Measurements from ENCODE around the gene SIPA1L3.
"Not testable (repeated sequence)": the region's sequence is repeated elsewhere in the genome, so short reads cannot be mapped to it uniquely, and the experiment has no call there.

Gene SIPA1L3

DNA sequence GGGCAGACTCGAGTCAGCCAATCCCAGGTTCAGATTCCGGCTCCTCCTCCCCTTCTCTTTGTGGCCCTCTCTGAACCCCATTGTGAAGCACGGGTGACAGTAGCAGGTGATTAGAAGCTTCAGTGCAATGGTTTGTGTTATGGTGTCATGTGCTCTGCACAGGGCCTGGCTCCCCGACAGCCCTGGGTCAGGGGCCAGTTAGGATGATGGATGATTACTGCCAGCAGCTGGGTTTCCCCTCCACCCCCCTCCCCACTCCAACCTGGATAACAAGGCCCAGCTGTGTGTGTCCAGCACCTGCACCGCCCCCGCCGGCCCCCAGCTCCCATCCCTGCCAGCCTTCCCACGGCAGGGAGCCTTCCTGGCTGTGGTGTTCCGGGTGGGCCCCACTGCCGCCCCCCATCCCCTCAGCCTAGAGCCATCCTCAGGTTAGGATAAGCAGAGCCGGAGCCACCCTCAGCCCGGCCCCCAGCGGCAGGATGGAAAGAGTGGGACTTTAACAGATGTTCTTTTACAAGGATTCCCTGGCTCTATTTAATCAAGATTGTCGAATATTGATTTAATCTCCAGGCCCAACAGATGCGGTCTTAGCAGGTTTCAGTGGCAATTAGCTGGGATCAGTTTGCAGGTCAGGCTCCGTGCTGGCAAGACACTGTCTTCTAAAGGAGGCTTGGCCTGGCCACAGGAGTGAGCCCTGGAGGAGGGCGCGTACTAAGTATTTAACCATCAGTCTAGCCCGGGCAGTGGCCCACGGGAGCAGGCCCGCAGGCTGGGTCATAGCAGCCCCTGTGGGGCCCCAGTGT lies 156.2 kb downstream of the SIPA1L3 start:
- Histone ChIP-seq H3K4me1 (ENCODE audit: control insufficient read depth in 1 of 2, insufficient read depth in 1 of 2, low read depth in 1 of 2, low read length in 1 of 2) (peaks cover 14 to 15% of the 10 kb centered on the region in 2 experiments), H3K27me3 (no peaks in the 10 kb centered on the region), H3K9me3 (no peaks in the 10 kb centered on the region), H3K27ac (no peak overlapping the region), H3K36me3 (no peaks in the 10 kb centered on the region), H3K4me3 (ENCODE audit: low read depth in 1 of 2, low read length in 1 of 2) (no peak overlapping the region)
- TF ChIP-seq, protein P1, sequence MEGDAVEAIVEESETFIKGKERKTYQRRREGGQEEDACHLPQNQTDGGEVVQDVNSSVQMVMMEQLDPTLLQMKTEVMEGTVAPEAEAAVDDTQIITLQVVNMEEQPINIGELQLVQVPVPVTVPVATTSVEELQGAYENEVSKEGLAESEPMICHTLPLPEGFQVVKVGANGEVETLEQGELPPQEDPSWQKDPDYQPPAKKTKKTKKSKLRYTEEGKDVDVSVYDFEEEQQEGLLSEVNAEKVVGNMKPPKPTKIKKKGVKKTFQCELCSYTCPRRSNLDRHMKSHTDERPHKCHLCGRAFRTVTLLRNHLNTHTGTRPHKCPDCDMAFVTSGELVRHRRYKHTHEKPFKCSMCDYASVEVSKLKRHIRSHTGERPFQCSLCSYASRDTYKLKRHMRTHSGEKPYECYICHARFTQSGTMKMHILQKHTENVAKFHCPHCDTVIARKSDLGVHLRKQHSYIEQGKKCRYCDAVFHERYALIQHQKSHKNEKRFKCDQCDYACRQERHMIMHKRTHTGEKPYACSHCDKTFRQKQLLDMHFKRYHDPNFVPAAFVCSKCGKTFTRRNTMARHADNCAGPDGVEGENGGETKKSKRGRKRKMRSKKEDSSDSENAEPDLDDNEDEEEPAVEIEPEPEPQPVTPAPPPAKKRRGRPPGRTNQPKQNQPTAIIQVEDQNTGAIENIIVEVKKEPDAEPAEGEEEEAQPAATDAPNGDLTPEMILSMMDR (IDR thresholded peaks at IDR 0.05) = no peak

DNA sequence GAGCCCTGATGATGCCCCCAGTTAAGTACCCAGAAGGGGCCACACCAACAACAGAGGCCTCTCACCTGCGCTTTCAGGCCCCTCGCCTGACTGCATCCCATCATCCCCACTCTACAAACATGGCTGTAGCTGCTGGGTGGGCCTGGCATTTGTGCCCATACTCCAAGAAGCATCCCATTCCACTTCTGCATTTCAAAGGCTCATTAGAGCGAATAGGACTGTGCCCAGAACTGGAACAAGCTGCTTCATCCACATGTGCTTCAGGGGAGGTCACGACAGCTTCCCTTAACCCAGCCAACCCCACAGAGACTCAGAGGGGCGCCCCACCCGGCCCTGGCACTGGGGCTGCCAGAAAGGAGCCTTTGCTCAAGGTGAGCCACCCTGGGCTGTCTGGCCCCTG lies 156.9 kb downstream of the SIPA1L3 start:
- Histone ChIP-seq H3K4me1 (ENCODE audit: control insufficient read depth in 1 of 2, insufficient read depth in 1 of 2, low read depth in 1 of 2, low read length in 1 of 2) (peaks cover 14 to 15% of the 10 kb centered on the region in 2 experiments), H3K27me3 (no peaks in the 10 kb centered on the region), H3K36me3 (no peaks in the 10 kb centered on the region), H3K9me3 (no peaks in the 10 kb centered on the region), H3K4me3 (ENCODE audit: low read depth in 1 of 2, low read length in 1 of 2) (no peak overlapping the region), H3K27ac (no peak overlapping the region)
- TF ChIP-seq, protein P1 (IDR thresholded peaks at IDR 0.05) = no peak

DNA sequence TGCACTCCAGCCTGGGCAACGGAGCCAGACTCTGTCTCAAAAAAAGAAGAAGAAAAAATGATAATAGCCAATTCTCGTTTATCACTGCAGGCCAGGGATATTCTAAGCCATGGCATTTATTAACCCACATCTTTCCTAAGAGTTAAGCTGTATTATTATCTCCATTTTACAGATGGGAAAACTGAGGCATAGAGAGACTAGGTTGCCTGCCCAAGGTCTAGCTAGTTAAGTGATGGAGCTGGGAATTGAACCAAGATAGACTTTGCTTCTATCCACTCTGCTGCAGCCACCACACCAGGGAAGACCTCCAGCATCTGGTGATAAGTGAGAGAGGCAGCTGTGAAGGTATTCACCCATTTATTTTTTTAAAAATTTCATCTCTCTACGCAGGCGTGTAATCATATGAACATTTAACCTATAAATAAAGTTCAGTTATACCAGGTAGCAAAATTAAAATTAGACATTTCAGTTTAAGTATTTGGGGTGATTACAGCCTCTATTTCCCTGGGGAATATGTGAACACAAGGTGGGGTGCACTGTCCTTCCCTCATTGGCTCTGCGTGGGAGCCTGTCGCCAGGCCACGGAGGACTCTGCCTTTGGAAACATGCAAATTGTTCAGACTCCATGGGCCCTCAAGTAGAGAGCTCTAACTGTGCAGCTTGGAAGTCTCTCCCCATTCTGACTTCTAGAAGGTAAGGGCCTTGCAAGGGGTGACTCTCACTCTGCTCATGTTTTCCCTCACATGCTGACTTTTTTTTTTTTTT lies 157.8 kb downstream of the SIPA1L3 start:
- Histone ChIP-seq H3K27ac (no peak overlapping the region), H3K27me3 (no peaks in the 10 kb centered on the region), H3K4me3 (ENCODE audit: low read depth in 1 of 2, low read length in 1 of 2) (no peak overlapping the region), H3K36me3 (no peaks in the 10 kb centered on the region), H3K9me3 (no peaks in the 10 kb centered on the region), H3K4me1 (ENCODE audit: control insufficient read depth in 1 of 2, insufficient read depth in 1 of 2, low read depth in 1 of 2, low read length in 1 of 2) (peaks cover 5 to 7% of the 10 kb centered on the region in 2 experiments)
- TF ChIP-seq, protein P1 (IDR thresholded peaks at IDR 0.05) = no peak

DNA sequence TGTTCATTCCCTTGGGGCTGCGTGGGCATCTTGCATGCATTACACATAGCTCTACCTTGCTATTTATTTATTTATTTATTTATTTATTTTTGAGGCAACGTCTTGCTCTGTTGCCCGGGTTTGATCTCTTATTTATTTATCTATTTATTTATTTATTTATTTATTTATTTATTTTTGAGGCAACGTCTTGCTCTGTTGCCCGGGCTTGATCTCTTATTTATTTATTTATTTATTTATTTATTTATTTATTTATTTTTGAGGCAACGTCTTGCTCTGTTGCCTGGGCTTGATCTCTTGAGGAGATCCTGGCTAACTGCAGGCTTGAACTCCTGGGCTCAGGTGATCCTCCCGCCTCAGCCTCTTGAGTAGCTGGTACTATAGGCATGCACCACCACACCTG lies 158.8 kb downstream of the SIPA1L3 start:
- not testable (repeated sequence) for H3K4me1 ChIP-seq (ENCODE audit: control insufficient read depth in 1 of 2, insufficient read depth in 1 of 2, low read depth in 1 of 2, low read length in 1 of 2)

DNA sequence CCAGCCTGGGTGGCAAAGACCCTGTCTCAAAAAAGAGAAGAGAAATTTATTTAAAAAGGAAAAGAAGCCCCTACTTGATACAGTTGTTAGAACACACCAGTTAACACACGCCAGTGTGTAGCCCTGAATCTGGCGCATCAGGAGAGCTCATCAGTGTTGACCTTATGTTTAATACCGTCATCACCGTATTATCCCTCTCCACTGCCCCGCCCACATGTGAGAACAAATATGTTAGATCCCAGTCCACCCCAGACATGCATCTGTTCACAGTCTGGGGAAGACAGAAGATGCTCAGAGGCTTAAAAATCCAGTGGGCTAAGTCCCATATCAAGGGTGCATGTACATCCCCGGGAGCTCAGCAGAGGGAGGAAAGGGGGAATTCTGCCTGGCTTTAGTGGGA lies 161.8 kb downstream of the SIPA1L3 start:
- H3K9me3 ChIP-seq = no peaks in the 10 kb centered on the region

More for the DNA sequence above, 158.8 kb downstream of the SIPA1L3 start:
- H3K27ac ChIP-seq; H3K4me3 ChIP-seq (ENCODE audit: low read depth in 1 of 2, low read length in 1 of 2); H3K27me3 ChIP-seq; H3K9me3 ChIP-seq; H3K36me3 ChIP-seq: not testable (repeated sequence)

More for the DNA sequence above, 161.8 kb downstream of the SIPA1L3 start:
- Histone ChIP-seq H3K27ac (no peak overlapping the region), H3K27me3 (no peaks in the 10 kb centered on the region), H3K36me3 (no peaks in the 10 kb centered on the region), H3K4me3 (ENCODE audit: low read depth in 1 of 2, low read length in 1 of 2) (no peak overlapping the region), H3K4me1 (ENCODE audit: control insufficient read depth in 1 of 2, insufficient read depth in 1 of 2, low read depth in 1 of 2, low read length in 1 of 2) (peaks cover 5 to 7% of the 10 kb centered on the region in 2 experiments)
- TF ChIP-seq, protein P1 (IDR thresholded peaks at IDR 0.05) = no peak
